GM19328 (cell line): ENCODE data around the gene TNFAIP8L1.
A peak's percentile ranks its signal among the peaks of the same experiment; 100 is the strongest.

Experiments
- ATAC-seq: cut with Tn5 transposase; IDR thresholded peaks from one replicate; pipeline ENCODE4 v1.9.1; 2021; ENCODE audit warnings: mild to moderate bottlenecking, moderate library complexity; ENCODE audit not compliant: unreplicated experiment

The TNFAIP8L1 gene

DNA sequence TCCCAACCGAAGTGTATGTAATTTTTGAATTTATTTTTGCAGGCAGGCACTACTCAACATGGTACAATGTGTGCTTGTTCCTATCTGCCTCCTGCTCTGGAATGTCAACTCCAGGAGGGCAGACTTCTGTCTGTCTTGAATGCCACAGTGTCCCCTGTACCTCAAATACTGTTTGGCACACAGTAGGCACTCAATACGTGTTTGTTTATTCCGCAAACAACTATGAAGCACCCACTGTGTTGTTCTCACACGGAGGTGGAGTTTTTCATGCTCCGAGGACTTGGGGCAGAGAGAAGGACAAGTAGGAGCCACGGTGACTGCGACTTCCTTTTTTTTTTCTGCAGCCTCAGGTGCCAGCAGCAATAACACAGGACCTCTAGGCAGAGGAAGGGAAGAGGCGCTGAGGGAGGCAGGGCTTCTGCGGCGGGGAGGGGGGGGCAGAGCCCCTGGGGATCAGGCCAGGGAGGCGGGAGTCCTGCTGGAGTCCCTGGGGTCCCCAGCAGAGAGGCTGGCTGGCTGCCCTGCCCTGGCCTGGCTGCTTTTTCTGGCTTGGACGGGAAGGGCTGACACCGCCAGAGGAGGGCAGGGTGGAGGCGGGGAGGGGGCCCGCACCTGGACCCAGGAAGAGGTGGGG lies 29.3 kb upstream of the TNFAIP8L1 start:
- ATAC-seq: no peak

DNA sequence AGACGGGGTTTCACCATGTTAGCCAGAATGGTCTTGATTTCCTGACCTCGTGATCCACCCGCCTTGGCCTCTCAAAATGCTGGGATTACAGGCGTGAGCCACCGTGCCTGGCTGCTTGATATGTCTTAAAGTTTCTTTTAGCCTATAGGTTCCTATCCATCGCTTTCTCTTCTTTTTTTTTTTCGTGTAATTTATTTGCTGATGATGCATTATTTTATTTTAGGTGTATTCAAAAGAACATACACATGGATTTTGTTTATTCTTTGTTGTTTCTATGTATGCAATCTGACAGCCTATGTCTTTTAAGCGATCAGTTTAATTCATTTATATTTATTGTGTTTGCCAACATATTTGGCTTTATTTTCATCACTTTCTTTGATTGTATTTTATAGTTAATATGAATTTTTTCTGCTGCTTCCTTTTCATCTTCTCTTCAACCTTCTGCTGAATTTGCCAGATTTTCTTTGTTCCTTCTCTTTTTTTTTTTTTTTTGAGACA lies 26.0 kb upstream of the TNFAIP8L1 start:
- no peak for ATAC-seq

GRCh38 chr19:4618019-4618418 lies 21.3 kb upstream of the TNFAIP8L1 start:
- no peak for ATAC-seq

DNA sequence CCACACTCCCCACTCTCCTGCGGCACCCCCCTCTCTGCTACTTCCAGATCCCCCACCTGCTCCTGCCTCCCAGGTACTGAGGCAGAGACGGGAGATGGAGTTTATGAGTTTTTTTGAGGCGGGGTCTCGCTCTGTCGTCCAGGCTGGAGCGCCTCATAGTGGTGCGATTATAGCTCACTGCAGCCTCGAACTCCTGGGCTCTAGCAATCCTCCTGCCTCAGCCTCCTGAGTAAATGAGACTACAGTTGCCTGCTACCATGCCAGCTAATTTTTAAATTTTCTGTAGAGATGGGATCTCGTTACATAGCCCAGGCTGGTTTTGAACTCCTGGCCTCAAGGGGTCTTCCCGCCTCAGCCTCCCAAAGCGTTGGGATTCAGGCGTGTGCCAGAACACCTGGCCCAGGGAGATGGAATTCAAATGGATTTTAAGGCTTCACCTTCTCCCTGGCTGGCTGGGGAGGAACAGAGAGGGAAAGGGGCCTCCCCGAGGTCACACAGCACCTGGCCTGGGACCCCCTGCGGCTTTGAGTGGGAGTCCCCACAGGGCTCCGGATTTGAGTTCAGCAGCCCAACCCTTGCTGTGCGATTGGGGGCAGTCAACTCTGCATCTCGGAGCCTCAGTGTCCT lies 19.5 kb upstream of the TNFAIP8L1 start:
- ATAC-seq: no peak

DNA sequence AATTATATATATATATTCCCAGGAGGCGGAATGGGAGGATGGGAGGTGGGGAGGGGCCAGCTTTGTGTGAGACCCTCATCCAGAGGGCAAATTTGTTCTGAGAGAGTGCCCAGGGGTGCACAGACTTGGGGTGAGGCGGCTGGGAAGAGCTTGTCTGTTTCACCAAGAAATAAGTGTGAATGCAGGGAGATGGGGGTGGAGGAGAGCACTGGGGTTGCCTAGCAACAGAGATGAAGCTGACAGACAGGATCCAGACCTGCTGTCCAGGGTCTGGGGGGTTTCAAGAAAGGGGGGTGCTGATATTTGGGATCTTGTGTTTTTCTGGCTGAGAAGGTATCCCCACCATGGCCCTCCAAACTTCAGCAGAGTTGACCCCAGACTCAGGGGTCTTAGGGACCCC lies 18.6 kb upstream of the TNFAIP8L1 start:
- no peak for ATAC-seq

GRCh38 chr19:4622695-4623421 lies 16.5 kb upstream of the TNFAIP8L1 start:
- no peak for ATAC-seq

DNA sequence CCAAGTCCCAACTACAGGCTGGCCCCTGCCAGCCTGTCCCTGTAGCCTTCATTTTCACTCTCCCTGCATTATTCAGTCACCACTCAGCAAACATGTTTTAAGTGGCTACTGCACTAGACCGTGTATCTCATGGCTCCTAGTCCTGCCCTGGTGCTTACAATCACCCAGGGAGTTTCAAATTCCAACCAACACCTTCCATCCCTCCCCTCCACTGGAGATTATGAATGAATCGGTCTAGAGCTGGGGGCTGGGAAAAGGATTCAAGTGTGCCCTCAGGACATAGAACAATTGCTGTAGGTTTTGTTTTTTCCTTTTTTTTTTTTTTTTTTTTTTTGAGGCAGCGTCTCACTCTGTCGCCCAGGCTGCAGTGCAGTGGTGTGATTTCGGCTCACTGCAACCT lies 15.0 kb upstream of the TNFAIP8L1 start:
- ATAC-seq: no peak

DNA sequence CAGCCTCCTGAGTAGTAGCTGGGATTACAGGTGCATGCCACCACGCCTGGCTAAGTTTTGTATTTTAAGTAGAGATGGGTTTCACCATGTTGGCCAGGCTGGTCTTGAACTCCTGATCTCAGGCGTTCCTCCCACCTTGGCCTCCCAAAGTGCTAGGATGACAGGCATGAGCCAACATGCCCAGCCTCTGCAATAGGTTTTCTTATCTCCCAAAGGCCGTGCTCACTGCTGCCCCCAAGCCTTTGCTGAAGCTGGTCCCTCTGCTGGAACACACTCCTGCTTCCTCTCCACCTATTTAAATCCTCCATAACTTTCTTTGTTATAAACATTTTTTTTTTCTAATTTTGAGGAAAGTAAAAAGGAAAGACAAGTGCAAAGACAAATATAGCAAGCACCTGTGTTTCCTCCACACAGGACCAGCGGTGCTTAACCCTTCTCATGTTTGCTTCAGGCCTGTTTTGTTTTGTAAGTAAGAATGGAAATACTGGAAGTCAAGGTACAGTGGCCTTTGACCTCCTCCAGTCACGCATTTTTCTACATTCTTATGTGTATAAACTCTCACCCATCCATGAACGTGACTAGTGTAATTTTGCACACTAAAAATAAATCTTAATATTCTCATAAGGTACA lies 14.5 kb upstream of the TNFAIP8L1 start:
- no peak for ATAC-seq

DNA sequence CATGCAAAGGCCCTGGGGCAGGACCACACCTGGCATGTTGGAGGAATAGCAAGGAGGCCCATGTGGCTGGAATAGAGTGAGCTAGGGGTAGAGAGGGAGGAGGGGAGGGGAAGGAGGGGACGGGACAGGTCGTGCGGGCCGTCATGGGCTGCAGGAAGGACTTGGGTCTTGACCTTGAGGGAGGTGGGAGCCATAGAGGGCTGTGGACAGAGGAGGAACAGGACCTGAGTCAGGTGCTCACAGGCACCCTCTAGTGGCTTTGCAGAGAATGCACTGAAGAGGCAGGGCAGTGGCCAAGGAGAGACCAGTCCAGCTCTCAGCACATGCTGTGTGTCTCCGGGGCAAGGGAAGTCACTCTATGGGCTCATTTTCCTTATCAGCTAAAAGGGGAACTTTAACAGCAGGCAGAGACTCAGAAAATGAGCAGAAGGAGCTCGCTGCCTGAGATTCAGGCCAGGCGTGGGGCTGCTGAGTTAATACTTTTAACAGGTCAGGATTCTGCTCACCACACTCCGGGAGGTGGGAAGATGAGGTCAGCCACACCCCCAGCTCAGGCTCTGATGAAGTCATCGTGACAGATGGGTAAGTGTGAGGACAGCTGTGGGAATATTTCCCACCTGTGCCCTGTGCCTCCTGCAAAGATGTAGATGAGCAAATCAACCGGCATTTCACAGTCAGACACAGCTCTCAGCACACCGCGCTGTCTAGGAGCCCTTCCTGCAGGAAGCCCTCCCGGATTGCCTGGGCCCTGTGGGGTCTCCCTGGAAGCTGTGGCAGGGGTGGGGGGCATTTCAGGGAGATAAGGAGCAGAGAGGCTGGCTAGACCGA lies 6.0 kb upstream of the TNFAIP8L1 start:
- no peak for ATAC-seq

GRCh38 chr19:4635754-4636116 lies 3.6 kb upstream of the TNFAIP8L1 start:
- no peak for ATAC-seq

GRCh38 chr19:4636151-4636717 lies 3.1 kb upstream of the TNFAIP8L1 start:
- ATAC-seq: no peak

DNA sequence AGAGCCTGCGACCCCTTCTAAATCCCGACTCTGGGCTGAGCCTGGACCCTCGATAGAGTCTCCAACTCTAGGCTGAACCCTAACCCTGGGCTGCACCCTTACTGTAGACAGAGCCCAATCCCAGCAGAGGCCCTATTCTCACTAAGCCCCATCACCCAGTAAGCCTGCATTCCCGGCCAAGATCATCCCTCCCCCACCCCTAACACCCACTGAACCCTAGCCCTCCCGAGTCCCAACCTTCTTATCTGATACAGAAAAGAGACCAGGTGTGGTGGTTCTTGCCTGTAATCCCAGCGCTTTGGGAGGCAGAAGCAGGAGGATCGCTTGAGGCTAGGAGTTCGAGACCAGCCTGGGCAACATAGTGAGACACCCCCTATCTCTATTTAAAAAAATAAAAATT lies 2.6 kb upstream of the TNFAIP8L1 start:
- no peak for ATAC-seq

GRCh38 chr19:4638317-4638716 lies 999 bp upstream of the TNFAIP8L1 start:
- ATAC-seq: no peak

GRCh38 chr19:4639531-4640246 lies 373 bp downstream of the TNFAIP8L1 start:
- peak; percentile 9 for ATAC-seq

GRCh38 chr19:4640247-4641000 lies 1.1 kb downstream of the TNFAIP8L1 start:
- no peak for ATAC-seq

- no peak for ATAC-seq
These were observed 1.8 kb downstream of the TNFAIP8L1 start for GRCh38 chr19:4641132-4641531.

GRCh38 chr19:4642625-4643024 lies 3.3 kb downstream of the TNFAIP8L1 start:
- ATAC-seq: no peak

GRCh38 chr19:4645718-4646117 lies 6.4 kb downstream of the TNFAIP8L1 start:
- ATAC-seq: no peak
